ENCODE results near the gene ECHS1. TPM values are rescaled to one million over a fixed set of nuclear protein-coding genes. Genes with fewer than 3 reads are reported as not detected.

The ECHS1 gene
- total and polyA plus RNA-seq, 2 of the 8 experiments (the other 6 are each of a cell fraction or from before 2014, with no cell fraction given): 41.7 to 101 TPM

DNA sequence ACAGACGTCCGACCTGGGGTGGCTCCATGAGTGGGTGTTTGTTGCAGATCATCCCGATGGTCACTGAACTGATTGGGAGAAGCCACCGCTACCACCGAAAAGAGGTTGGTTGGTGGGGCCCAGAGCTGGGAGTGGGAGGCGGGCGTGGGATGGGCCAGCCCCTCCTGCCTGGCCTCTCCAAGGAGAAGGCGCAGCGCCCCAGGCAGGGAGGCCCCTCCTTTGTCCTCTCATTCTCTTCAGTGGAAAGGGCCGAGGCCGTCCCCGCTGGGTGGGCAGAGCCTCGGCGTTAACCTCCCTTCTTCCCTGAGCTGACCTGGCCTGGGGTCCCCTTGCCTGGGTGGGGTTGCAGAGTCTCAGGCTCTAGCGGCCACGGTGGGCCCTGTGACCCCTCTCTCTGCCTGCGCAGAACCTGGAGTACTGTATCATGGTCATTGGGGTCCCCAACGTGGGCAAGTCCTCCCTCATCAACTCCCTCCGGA is 26.0 kb upstream of the ECHS1 start:
- Histone ChIP-seq H4K91ac (replicated peaks; ENCODE audit: insufficient read length, low read length) (no peak overlapping the region), H2BK5ac (ENCODE audit: low read depth, low read length) (no peak overlapping the region), H3K18ac (ENCODE audit: extremely low read depth, low read length) (no peak overlapping the region), H2BK120ac (replicated peaks; ENCODE audit: low read depth, low read length) (no peak overlapping the region), H3K4me1 (replicated peaks in 1 of 4; ENCODE audit: control insufficient read depth in 3 of 4, insufficient read depth in 4 of 4, low read length in 3 of 4) (no peaks in the 10 kb centered on the region; a peak in 1 of 7 replicates), H3K36me3 (ENCODE audit: control insufficient read depth in 2 of 4, insufficient read depth in 4 of 4, low read length in 3 of 4) (peaks cover 8 to 64% (median 31%) of the 10 kb centered on the region in 4 experiments; a peak in 7 of 8 replicates), H2BK15ac (ENCODE audit: low read length) (no peak overlapping the region), H3K27ac (ENCODE audit: low read depth, low read length) (no peak overlapping the region), H3K79me1 (ENCODE audit: low read depth, low read length) (peaks cover 11% of the 10 kb centered on the region), H2BK12ac (ENCODE audit: low read depth, low read length) (no peak overlapping the region), H2AK5ac (ENCODE audit: low read depth, low read length) (no peak overlapping the region), H3K23ac (ENCODE audit: insufficient read length) (no peak overlapping the region), H3K4me3 (ENCODE audit: extremely low read depth in 1 of 4, insufficient read depth in 2 of 4, low read depth in 3 of 4, low read length in 4 of 4) (no peak overlapping the region), H4K8ac (ENCODE audit: extremely low read depth, insufficient read depth, low read length) (no peak overlapping the region), H3K56ac (replicated peaks; ENCODE audit: insufficient read length, low read depth, low read length) (no peak overlapping the region), H3K9ac (replicated peaks in 1 of 4; ENCODE audit: extremely low read depth in 1 of 4, low read depth in 3 of 4, low read length in 3 of 4) (no peak overlapping the region), H3K4ac (replicated peaks; ENCODE audit: insufficient read length, low read depth, low read length) (no peak overlapping the region), H3K23me2 (ENCODE audit: low read depth, low read length) (0 out of 2 replicates have a peak, but pooled peaks cover 2% of the 10 kb centered on the region), H4K20me1 (replicated peaks in 1 of 2; ENCODE audit: control insufficient read depth in 1 of 2, insufficient read depth in 2 of 2, low read length in 2 of 2) (peaks cover 0 to 14% of the 10 kb centered on the region in 2 experiments), H3K9me3 (ENCODE audit: insufficient read depth in 2 of 2, low read depth in 1 of 2, low read length in 1 of 2) (no peaks in the 10 kb centered on the region), H2BK20ac (ENCODE audit: low read length) (no peak overlapping the region), H3K79me2 (ENCODE audit: control insufficient read depth in 1 of 2, insufficient read depth in 2 of 2, low read length in 2 of 2) (peaks cover 0 to 27% of the 10 kb centered on the region in 2 experiments; a peak in 2 of 4 replicates), H2AFZ (ENCODE audit: low read length) (no peak overlapping the region), H3K4me2 (ENCODE audit: insufficient read depth in 1 of 2, low read depth in 2 of 2, low read length in 2 of 2) (no peak overlapping the region), H3K27me3 (replicated peaks in 1 of 4; ENCODE audit: control insufficient read depth in 3 of 4, extremely low read depth in 1 of 4, insufficient read depth in 3 of 4, low read length in 3 of 4) (no peaks in the 10 kb centered on the region), H3K14ac (ENCODE audit: insufficient read length) (no peak overlapping the region), H4K5ac (ENCODE audit: insufficient read length, low read depth, low read length) (no peak overlapping the region)
- CTCF ChIA-PET (ENCODE audit: partially characterized antibody): no interaction called here
- POLR2A ChIA-PET (ENCODE audit: partially characterized antibody): no interaction called here
- 97% methylated on average over 16 of the region's 19 CpGs; no CpG with 5 or more reads in 1 of the 2 experiments for WGBS, 2 experiments (ENCODE audit: extremely low coverage in 1 of 2, insufficient coverage in 1 of 2, insufficient read length in 1 of 2, insufficient replicate concordance in 2 of 2, low coverage in 1 of 2, low lambda C conversion rate in 2 of 2, missing lambda C conversion rate in 1 of 2)
- FAIRE-seq: no peak
- DNase-seq (ENCODE audit: low read depth in 1 of 2, low spot score in 2 of 2): no peak
- TF ChIP-seq SIRT6 (IDR thresholded peaks at IDR 0.05; ENCODE audit: low read length) (no peak), SIN3A (conservative IDR thresholded peaks at IDR 0.05 in 1 of 2, IDR thresholded peaks at IDR 0.05 in 1 of 2; ENCODE audit: low read depth in 1 of 2, low read length in 2 of 2) (no peak), EP300 (IDR thresholded peaks at IDR 0.05; ENCODE audit: borderline replicate concordance in 1 of 2, low read depth in 2 of 2, low read length in 2 of 2) (no peak), ZNF274 (IDR thresholded peaks at IDR 0.05; ENCODE audit: borderline replicate concordance, extremely low read depth, low read length) (no peak), YY1 (IDR thresholded peaks at IDR 0.05; ENCODE audit: low read depth, low read length) (no peak), NRF1 (IDR thresholded peaks at IDR 0.05; ENCODE audit: low read depth, low read length) (no peak), RBBP5 (IDR thresholded peaks at IDR 0.05; ENCODE audit: borderline replicate concordance, low read depth, low read length) (no peak), KDM5A (IDR thresholded peaks at IDR 0.05; ENCODE audit: low read length) (no peak), EGR1 (IDR thresholded peaks at IDR 0.05; ENCODE audit: borderline replicate concordance, low read depth, low read length) (no peak), ASH2L (IDR thresholded peaks at IDR 0.05; ENCODE audit: low read length) (no peak), FOSL1 (IDR thresholded peaks at IDR 0.05; ENCODE audit: insufficient read depth, low read depth, low read length) (no peak), EZH2 (IDR thresholded peaks at IDR 0.05; ENCODE audit: low read depth, low read length, severe bottlenecking) (no peak), PHF8 (conservative IDR thresholded peaks at IDR 0.05; ENCODE audit: low read depth, low read length) (no peak), SUZ12 (IDR thresholded peaks at IDR 0.05; ENCODE audit: low read length) (no peak)
